Smooth muscle cell (in vitro differentiated cells): Measurements from ENCODE around the gene CAPN15. TPM values are rescaled to one million over a fixed set of nuclear protein-coding genes. Genes with fewer than 3 reads are reported as not detected.

Experiments
- DNase-seq: peaks from one replicate; lab custom pipeline; 2025; ENCODE audit not compliant: unreplicated experiment; lab: John Stamatoyannopoulos, UW
- H2AFZ ChIP-seq: fragments of 200-600 bp; sonication (generic); 2 replicates; pipeline ENCODE4 v1.6.0; 2016; ENCODE audit warnings: antibody characterized with exemption, low read depth, mild to moderate bottlenecking
- H3F3A ChIP-seq: fragments of 200-600 bp; sonication (generic); 2 replicates; pipeline ENCODE4 v1.6.0; 2017; ENCODE audit warnings: antibody characterized with exemption, low read depth
- H3K27ac ChIP-seq: fragments of 200-600 bp; sonication (generic); 2 replicates; pipeline ENCODE4 v1.5.1; 2016; ENCODE audit warnings: low read depth, mild to moderate bottlenecking
- H3K27me3 ChIP-seq: fragments of 200-600 bp; sonication (generic); 2 replicates; pipeline ENCODE4 v1.6.1; 2016; ENCODE audit warnings: low read depth, mild to moderate bottlenecking
- H3K36me3 ChIP-seq: fragments of 200-600 bp; sonication (generic); 2 replicates; pipeline ENCODE4 v1.5.1; 2016; ENCODE audit warnings: low read depth
- H3K4me1 ChIP-seq: fragments of 200-600 bp; sonication (generic); 2 replicates; pipeline ENCODE4 v1.5.1; 2016; ENCODE audit warnings: low read depth
- H3K4me2 ChIP-seq: fragments of 200-600 bp; sonication (generic); 2 replicates; pipeline ENCODE4 v1.6.0; 2016; ENCODE audit warnings: mild to moderate bottlenecking
- H3K4me3 ChIP-seq: fragments of 200-600 bp; sonication (generic); 2 replicates; pipeline ENCODE4 v1.5.1; 2016; ENCODE audit warnings: mild to moderate bottlenecking
- H3K79me2 ChIP-seq: fragments of 200-600 bp; sonication (generic); 2 replicates; pipeline ENCODE4 v1.6.0; 2016; ENCODE audit warnings: low read depth, mild to moderate bottlenecking
- H3K9ac ChIP-seq: fragments of 200-600 bp; sonication (generic); 2 replicates; pipeline ENCODE4 v1.6.0; 2016; ENCODE audit warnings: low read depth
- H3K9me3 ChIP-seq: fragments of 200-600 bp; sonication (generic); replicated peaks from 2 replicates; pipeline ENCODE4 v1.5.1; 2016; ENCODE audit warnings: low read depth
- H4K20me1 ChIP-seq: fragments of 200-600 bp; sonication (generic); 2 replicates; pipeline ENCODE4 v1.6.0; 2016; ENCODE audit warnings: low read depth
- CTCF ChIP-seq: fragments of 200-600 bp; sonication (generic); IDR thresholded peaks from 2 replicates; pipeline ENCODE4 v1.5.1; 2017; ENCODE audit warnings: borderline replicate concordance, mild to moderate bottlenecking, antibody characterized with exemption; ENCODE audit not compliant: insufficient read depth, poor library complexity, severe bottlenecking
- WGBS: methylation state at CpG from one replicate; pipeline ENCODE4 v1.1.7; 2016; ENCODE audit warnings: low lambda C conversion rate; 5-methylcytosine and 5-hydroxymethylcytosine counted together
- polyA plus RNA-seq: library from polyadenylated mRNA; unstranded; fragments of >200 nt; fragmentation: Nextera tagmentation; extraction: Ambion mirVana; gene quantifications from 2 replicates; pipeline ENCODE4 v1.2.1, GENCODE V29; 2016
- total RNA-seq: library from RNA; depleted of rRNA; stranded (reverse); fragments of >200 nt; gene quantifications from 2 replicates; pipeline ENCODE4 v1.2.3, GENCODE V29; 2014

CAPN15 gene
- total and polyA plus RNA-seq, 2 experiments from 2014 or later = 14.7 to 18.7 TPM

DNA sequence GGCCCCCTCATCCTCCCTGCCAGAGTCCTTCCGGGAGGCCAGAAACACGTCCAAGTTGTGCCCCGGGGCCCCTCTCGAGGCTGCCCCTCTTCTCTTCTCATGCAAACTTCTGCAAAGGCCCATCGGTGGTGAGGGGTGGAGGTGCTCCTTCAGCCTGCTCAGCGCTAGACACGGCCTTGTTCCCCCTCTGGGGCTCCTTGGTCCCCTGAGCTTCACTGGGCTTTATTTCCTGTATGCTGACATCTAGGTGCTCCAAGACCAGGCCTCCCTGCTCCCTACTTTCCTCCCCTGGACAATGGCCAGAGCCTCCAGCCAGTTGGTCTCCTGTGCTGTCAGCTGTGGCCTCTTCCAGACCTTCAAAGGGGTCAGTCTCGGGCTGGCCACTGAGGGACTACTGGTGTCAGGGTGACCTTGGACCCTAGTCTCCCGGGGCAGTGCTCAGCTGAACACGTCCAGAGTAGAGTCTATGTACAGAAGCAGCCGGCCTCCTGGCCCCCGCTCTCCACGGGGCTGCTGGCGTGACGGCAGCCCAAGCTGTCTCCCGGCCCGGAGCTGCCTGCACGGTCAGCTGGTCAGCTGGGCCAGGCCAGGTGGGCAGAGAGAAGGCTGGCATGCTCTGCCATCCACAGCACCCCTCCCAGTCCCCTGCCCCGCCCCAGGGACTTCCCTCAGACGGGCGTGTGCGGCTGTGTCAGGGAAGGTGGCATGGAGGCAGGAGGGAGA lies 30.9 kb downstream of the CAPN15 start:
- Histone ChIP-seq H3F3A (no peaks in the 10 kb centered on the region), H2AFZ (no peak overlapping the region), H4K20me1 (no peaks in the 10 kb centered on the region), H3K27ac (no peak overlapping the region), H3K4me3 (no peak overlapping the region), H3K4me1 (no peaks in the 10 kb centered on the region), H3K27me3 (peaks cover 41% of the 10 kb centered on the region), H3K4me2 (no peak overlapping the region), H3K79me2 (no peaks in the 10 kb centered on the region), H3K9me3 (no peaks in the 10 kb centered on the region), H3K36me3 (no peaks in the 10 kb centered on the region), H3K9ac (no peak overlapping the region)
- no peak for TF ChIP-seq CTCF
- 87% methylated on average over 22 of the region's 22 CpGs for whole genome bisulfite sequencing
- DNase-seq = no peak

DNA sequence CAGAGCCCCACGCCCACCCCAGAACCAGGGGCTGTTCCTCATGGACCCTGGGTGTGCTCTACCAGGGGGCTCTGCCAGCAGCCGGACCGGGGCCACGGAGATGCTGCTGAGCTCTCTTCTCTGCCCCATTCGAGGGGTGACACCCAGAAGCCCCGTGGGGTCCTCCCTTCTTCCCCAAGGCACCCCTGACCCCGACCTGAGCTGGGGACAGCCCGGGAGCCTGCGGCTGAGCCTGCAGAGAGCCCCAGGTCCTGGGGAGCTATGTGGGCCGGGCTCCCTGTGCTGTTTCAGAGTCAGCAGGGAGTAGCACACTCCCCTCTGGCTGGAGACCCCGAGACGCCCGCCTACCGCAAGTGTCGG lies 31.5 kb downstream of the CAPN15 start:
- no peak for TF ChIP-seq CTCF
- Histone ChIP-seq H3F3A (no peaks in the 10 kb centered on the region), H3K27me3 (peaks cover 41% of the 10 kb centered on the region), H3K4me3 (no peak overlapping the region), H3K4me2 (no peak overlapping the region), H3K4me1 (no peaks in the 10 kb centered on the region), H3K9me3 (no peaks in the 10 kb centered on the region), H3K79me2 (no peaks in the 10 kb centered on the region), H3K36me3 (no peaks in the 10 kb centered on the region), H3K27ac (no peak overlapping the region), H2AFZ (no peak overlapping the region), H4K20me1 (no peaks in the 10 kb centered on the region), H3K9ac (no peak overlapping the region)
- WGBS = 88% methylated on average over 11 of the region's 15 CpGs
- no peak for DNase-seq

DNA sequence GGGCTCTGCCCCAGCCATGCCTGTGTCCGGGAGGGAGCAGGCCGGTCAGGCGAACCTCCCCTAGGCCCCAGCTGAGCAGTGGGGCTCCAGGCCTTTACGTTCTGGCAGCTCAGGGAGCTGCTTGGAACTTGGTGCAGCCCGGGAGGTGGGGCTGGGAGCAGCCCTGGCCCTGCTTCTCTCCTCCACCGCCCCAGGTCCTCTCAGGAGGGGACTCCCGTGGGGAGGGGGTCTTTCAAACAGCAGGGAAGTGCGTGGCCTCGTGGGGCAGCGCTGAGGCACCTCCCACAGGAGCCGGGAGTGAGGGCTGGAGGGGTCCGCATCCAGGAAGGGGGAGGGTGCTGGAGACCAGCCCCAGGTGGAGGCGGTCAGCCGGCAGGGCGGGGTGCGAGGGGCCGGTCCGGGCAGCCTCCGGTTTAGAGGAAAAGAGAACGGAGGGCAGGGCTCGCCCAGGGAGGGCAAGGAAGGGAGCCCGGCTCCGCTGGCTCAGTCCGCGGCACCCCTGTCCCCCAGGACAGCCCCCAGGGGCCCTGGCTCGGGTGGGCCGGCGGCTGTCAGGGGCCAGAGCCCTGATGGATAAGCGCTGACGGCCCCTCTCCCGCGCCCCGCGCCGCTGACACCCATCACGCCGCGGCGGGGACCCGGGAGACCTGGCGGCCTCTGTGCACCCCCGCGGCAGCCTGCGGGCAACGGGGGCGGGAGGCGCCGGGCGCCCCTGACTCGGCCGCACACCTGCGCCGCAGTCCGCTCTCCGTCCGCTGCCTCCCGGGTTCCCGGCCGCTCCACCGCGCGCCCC lies 32.1 kb downstream of the CAPN15 start:
- no peak for TF ChIP-seq CTCF
- no peaks in the 10 kb centered on the region for H4K20me1 ChIP-seq
- 23% methylated on average over 30 of the region's 62 CpGs for WGBS
- H3K27me3 ChIP-seq = peaks cover 41% of the 10 kb centered on the region
- H3K27ac ChIP-seq = no peak overlapping the region
- no peaks in the 10 kb centered on the region for H3F3A ChIP-seq
- no peaks in the 10 kb centered on the region for H3K4me1 ChIP-seq
- H3K79me2 ChIP-seq = no peaks in the 10 kb centered on the region
- H3K4me2 ChIP-seq = no peak overlapping the region
- no peaks in the 10 kb centered on the region for H3K36me3 ChIP-seq
- no peaks in the 10 kb centered on the region for H3K9me3 ChIP-seq
- H2AFZ ChIP-seq = no peak overlapping the region
- no peak overlapping the region for H3K9ac ChIP-seq
- no peak overlapping the region for H3K4me3 ChIP-seq
- DNase-seq = no peak
